Suprapubic skin (tissue), 4 donors: ENCODE measurements around the gene CSKMT. TPM values are rescaled to one million over a fixed set of nuclear protein-coding genes. Genes with fewer than 3 reads are reported as not detected.

Experiments
- DNase-seq, 2 donors: peaks; one replicate each; pipeline ENCODE4 v3.0.0-alpha.2; 2019; ENCODE audit warnings: low spot score in 2 of 2
- H3K27ac ChIP-seq: fragments of 200-600 bp; sonication (generic); one replicate; pipeline ENCODE4 v1.5.1; 2019
- H3K27me3 ChIP-seq: fragments of 200-600 bp; sonication (generic); one replicate; pipeline ENCODE4 v1.5.1; 2019
- H3K36me3 ChIP-seq: fragments of 200-600 bp; sonication (generic); one replicate; pipeline ENCODE4 v1.5.1; 2019
- H3K4me1 ChIP-seq: fragments of 200-600 bp; sonication (generic); one replicate; pipeline ENCODE4 v1.5.1; 2019
- H3K4me3 ChIP-seq: fragments of 200-600 bp; sonication (generic); one replicate; pipeline ENCODE4 v1.5.1; 2019; ENCODE audit warnings: mild to moderate bottlenecking
- H3K9me3 ChIP-seq: fragments of 200-600 bp; sonication (generic); one replicate; pipeline ENCODE4 v1.5.1; 2019
- EP300 ChIP-seq: sonication (generic); formaldehyde crosslinking; IDR thresholded peaks from one replicate; pipeline ENCODE4 v1.6.1; 2017; ENCODE audit warnings: antibody characterized with exemption
- POLR2A ChIP-seq, 2 donors: fragments of 450-650 bp; IDR thresholded peaks; one replicate each; pipeline ENCODE4 v1.6.1; 2017; ENCODE audit warnings: antibody characterized with exemption in 2 of 2, mild to moderate bottlenecking in 2 of 2, moderate library complexity in 2 of 2
- POLR2AphosphoS5 ChIP-seq, 3 donors: sonication (generic); formaldehyde crosslinking; IDR thresholded peaks; one replicate each; pipeline ENCODE4 v1.6.1; 2017; ENCODE audit warnings: antibody characterized with exemption in 3 of 3
- WGBS: methylation state at CpG from one replicate; pipeline ENCODE4 v1.1.5; 2018; 5-methylcytosine and 5-hydroxymethylcytosine counted together
- total RNA-seq, 4 donors: library from RNA; depleted of rRNA; stranded (reverse); fragments of >200 nt; gene quantifications; one replicate each; pipeline ENCODE4 v1.1.0, GENCODE V29; 2016
- TF ChIP-seq, protein P1 (sequence below), 2 donors: fragments of 200-600 bp in 1 of 2; fragments of 450-650 bp in 1 of 2; sonication (generic) in 1 of 2; IDR thresholded peaks; one replicate each; pipeline ENCODE4 v1.5.1; 2016 to 2019; ENCODE audit warnings: antibody characterized with exemption in 2 of 2, mild to moderate bottlenecking in 1 of 2, moderate library complexity in 1 of 2

CSKMT gene
- total RNA-seq, 4 donors from 2014 or later = 2.8 to 6.0 (median 4.2) TPM

DNA sequence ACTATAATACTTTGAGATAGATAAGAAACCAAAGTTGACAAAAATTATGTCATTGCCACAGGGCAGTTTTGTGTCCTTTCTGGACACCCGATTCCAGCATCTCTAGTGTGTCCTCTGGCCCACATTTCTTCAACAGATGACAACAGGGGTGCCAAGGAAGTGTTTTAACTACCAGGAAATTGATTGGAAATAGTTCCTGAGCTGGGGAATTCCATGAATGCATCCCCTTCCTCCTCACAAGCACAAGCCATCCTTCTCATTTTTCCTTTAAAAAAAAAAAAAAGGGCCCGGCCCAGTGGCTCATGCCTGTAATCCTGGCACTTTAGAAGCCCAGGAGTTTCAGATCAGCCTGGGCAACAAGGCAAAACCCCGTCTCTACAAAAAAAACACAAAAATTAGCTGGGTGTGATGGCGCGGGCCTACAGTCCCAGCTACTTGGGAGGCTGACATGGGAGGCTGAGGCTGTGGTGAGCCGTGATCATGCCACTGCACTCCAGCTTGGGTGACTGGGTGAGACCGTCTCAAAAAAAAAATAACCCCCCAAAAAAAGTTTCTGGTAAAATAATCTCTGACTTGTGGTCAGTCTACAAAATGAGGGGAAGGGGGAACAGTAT, 42.5 kb upstream of the CSKMT start:
- peak overlapping the region; percentile 64 for H3K4me3 ChIP-seq
- peak overlapping the region; percentile 85 for H3K27ac ChIP-seq
- 85% methylated on average over 7 of the region's 7 CpGs for WGBS
- no peaks in the 10 kb centered on the region for H3K9me3 ChIP-seq
- H3K4me1 ChIP-seq = peaks cover 35% of the 10 kb centered on the region
- H3K27me3 ChIP-seq = no peaks in the 10 kb centered on the region
- DNase-seq = no peak
- no peak for TF ChIP-seq EP300
- TF ChIP-seq, protein P1, sequence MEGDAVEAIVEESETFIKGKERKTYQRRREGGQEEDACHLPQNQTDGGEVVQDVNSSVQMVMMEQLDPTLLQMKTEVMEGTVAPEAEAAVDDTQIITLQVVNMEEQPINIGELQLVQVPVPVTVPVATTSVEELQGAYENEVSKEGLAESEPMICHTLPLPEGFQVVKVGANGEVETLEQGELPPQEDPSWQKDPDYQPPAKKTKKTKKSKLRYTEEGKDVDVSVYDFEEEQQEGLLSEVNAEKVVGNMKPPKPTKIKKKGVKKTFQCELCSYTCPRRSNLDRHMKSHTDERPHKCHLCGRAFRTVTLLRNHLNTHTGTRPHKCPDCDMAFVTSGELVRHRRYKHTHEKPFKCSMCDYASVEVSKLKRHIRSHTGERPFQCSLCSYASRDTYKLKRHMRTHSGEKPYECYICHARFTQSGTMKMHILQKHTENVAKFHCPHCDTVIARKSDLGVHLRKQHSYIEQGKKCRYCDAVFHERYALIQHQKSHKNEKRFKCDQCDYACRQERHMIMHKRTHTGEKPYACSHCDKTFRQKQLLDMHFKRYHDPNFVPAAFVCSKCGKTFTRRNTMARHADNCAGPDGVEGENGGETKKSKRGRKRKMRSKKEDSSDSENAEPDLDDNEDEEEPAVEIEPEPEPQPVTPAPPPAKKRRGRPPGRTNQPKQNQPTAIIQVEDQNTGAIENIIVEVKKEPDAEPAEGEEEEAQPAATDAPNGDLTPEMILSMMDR (IDR thresholded peaks at IDR 0.05) = no peak
- TF ChIP-seq POLR2AphosphoS5 (IDR thresholded peaks at IDR 0.05) = no peak
- TF ChIP-seq POLR2A (IDR thresholded peaks at IDR 0.05) = no peak
- peaks cover 31% of the 10 kb centered on the region for H3K36me3 ChIP-seq

DNA sequence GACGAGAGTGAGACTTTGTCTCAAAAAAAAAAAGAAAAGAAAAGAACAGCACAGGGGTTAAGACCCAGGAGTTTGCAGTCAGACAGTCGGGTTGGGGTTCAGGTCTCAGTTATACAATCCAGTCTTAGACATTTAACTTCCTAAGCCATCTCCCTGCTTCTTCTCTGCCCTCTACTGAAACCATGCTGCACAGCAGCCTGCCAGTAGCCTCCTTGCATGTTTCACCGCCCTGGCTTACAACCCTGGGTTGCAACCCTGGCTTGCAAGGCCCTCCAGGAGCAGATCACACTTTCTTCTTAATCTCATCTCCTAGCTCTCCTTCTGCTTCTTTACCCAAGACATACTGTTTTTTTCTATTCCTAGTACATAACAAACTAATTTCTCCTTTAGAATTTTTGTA, 37.4 kb upstream of the CSKMT start:
- no peaks in the 10 kb centered on the region for H3K9me3 ChIP-seq
- TF ChIP-seq POLR2A (IDR thresholded peaks at IDR 0.05) (no peak), POLR2AphosphoS5 (IDR thresholded peaks at IDR 0.05) (no peak), EP300 (no peak)
- TF ChIP-seq, protein P1 (IDR thresholded peaks at IDR 0.05) = no peak
- no peak for DNase-seq
- H3K27me3 ChIP-seq = no peaks in the 10 kb centered on the region
- WGBS = 85% methylated on average over 3 of the region's 3 CpGs
- peaks cover under 1% of the 10 kb centered on the region for H3K4me1 ChIP-seq
- no peak overlapping the region for H3K27ac ChIP-seq
- peaks cover 82% of the 10 kb centered on the region for H3K36me3 ChIP-seq
- no peak overlapping the region for H3K4me3 ChIP-seq

DNA sequence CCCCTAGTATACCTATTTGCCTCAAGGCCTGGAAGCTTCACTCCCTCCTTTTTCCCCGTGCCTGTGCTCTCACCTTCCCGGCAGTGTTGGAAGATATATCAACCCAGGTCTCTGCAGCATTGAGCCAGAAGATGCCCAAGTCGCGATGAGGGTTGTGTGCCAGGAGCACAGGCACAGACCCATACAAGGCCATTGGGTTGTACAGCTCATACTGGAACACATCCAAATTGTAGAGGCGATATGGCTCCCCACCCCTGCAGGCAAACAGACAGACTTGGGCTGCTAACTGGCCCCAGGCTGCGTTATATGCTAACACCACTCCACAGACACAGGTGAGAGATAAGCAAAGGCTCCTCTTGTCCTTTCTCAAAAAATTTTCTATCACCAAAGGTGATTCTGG, 32.6 kb upstream of the CSKMT start:
- no peaks in the 10 kb centered on the region for H3K4me1 ChIP-seq
- TF ChIP-seq POLR2AphosphoS5 (IDR thresholded peaks at IDR 0.05) (no peak), EP300 (no peak), POLR2A (IDR thresholded peaks at IDR 0.05) (no peak)
- TF ChIP-seq, protein P1 (IDR thresholded peaks at IDR 0.05) = no peak
- DNase-seq = no peak
- H3K27me3 ChIP-seq = no peaks in the 10 kb centered on the region
- no peaks in the 10 kb centered on the region for H3K9me3 ChIP-seq
- H3K4me3 ChIP-seq = no peak overlapping the region
- peaks cover 95% of the 10 kb centered on the region for H3K36me3 ChIP-seq
- no peak overlapping the region for H3K27ac ChIP-seq
- WGBS = 88% methylated on average over 6 of the region's 6 CpGs

DNA sequence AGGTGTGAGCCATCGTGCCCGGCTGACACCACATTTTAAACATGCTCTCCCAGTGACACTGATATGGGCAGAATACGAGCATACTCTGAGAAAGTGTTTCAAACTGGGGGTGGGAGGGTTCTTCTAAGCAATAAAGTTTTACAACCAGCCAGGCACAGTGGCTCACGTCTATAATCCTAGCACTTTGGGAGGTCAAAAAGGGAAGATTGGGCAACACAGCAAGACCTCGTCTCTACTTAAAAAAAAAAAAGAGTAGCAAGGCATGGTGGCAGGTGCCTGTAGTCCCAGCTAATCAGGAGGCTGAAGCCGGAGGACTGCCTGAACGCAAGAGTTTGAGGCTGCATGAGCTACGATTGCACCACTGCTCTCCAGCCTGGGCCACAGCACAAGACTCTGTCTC, 20.9 kb upstream of the CSKMT start:
- 85% methylated on average over 8 of the region's 8 CpGs for WGBS
- no peak for TF ChIP-seq POLR2A (IDR thresholded peaks at IDR 0.05)
- TF ChIP-seq POLR2AphosphoS5 (IDR thresholded peaks at IDR 0.05) = no peak
- TF ChIP-seq, protein P1 (IDR thresholded peaks at IDR 0.05) = no peak
- no peak for TF ChIP-seq EP300
- DNase-seq = no peak

DNA sequence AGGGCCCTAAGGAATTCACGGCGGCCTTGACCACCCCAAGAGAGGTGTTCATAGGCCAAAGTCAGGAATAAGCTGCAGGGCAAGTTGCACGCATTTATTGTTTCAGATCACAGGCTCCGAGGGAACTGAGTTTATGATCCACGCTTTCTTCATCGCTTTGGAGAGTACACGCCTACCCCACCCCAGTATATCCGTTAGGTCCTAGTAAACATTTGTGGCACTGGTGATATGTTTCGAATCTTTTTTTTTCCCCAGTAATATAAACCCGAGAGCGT, 19.5 kb upstream of the CSKMT start:
- WGBS = 14% methylated on average over 11 of the region's 11 CpGs
- H3K9me3 ChIP-seq = no peaks in the 10 kb centered on the region
- no peaks in the 10 kb centered on the region for H3K27me3 ChIP-seq
- DNase-seq = no peak
- peaks cover 38% of the 10 kb centered on the region for H3K36me3 ChIP-seq
- H3K27ac ChIP-seq = peak overlapping the region; percentile 98
- H3K4me1 ChIP-seq = peaks cover 26% of the 10 kb centered on the region
- no peak for TF ChIP-seq POLR2A (IDR thresholded peaks at IDR 0.05)
- TF ChIP-seq POLR2AphosphoS5 (IDR thresholded peaks at IDR 0.05) = no peak
- TF ChIP-seq EP300 = no peak
- TF ChIP-seq, protein P1 (IDR thresholded peaks at IDR 0.05) = no peak
- H3K4me3 ChIP-seq = peak overlapping the region; percentile 99

More for the DNA sequence above, 20.9 kb upstream of the CSKMT start:
- peaks cover 26% of the 10 kb centered on the region for H3K4me1 ChIP-seq
- H3K27me3 ChIP-seq = no peaks in the 10 kb centered on the region
- H3K27ac ChIP-seq = no peak overlapping the region
- no peaks in the 10 kb centered on the region for H3K9me3 ChIP-seq
- H3K4me3 ChIP-seq = no peak overlapping the region
- peaks cover 34% of the 10 kb centered on the region for H3K36me3 ChIP-seq
